Measurements from ENCODE around the gene UROS.

The UROS gene

DNA sequence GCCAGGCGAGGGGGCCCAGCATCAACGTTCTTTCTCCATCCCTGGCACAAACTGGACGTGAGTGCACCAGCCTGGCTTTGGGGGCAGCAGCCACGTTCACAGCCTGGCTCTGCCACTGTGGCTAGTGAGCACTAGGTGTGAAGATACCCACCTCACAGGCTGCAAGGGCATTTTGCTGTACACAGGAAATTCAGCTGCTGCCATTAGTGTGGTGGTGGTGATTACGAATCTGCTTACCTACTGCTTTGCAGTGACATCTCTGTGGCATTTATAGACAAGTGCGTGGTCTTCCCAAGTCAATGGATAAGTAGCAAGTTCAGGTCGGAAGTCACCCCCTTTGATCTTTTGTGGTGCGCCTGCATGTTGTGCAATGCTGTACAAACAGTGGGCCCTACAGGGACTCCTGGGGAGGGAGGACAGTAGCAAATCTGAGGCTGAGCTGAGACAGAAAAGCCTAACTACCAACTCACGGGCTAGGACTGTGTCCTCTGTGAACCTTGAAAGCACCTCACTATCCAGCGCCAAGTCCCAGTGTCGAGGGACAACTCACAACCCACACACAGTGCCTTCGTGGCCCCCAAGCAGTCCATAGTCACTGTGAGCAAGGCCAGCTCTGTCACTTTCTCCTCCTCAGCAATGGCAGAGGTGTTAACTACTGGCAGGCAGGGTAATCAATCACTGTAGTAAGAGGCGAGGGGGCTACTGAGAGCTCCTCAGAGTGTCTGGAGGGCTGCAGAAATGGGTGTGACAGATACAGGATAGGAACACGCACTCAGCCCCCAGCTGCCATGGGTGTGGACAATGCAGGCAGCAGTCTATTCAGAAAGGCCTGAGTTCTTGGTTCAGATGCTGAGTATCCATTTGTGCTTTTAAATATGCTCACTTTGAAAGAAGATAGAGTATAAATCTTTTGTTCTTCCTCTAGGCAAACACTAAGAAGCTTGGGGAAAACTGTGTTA is 30.4 kb downstream of the UROS start:
- no CpG with 5 or more reads among the region's 14 CpGs for WGBS (ENCODE audit: insufficient coverage, insufficient read length)
- H3K27ac ChIP-seq (ENCODE audit: low read length) = no peak overlapping the region
- H3K4me3 ChIP-seq (ENCODE audit: low read length) = no peak overlapping the region
- no peaks in the 10 kb centered on the region for H3K27me3 ChIP-seq (ENCODE audit: control insufficient read depth, insufficient read depth, low read length)
- no peaks in the 10 kb centered on the region for H3K4me1 ChIP-seq (ENCODE audit: control insufficient read depth, insufficient read depth, low read length)
- H3K36me3 ChIP-seq (ENCODE audit: control insufficient read depth, insufficient read depth, low read length) = peaks cover 4% of the 10 kb centered on the region; the same call in 1 of the 2 replicates
- DNase-seq (ENCODE audit: low read depth, low spot score) = no peak
- H3K9me3 ChIP-seq (ENCODE audit: control insufficient read depth, insufficient read depth, low read length) = no peaks in the 10 kb centered on the region

DNA sequence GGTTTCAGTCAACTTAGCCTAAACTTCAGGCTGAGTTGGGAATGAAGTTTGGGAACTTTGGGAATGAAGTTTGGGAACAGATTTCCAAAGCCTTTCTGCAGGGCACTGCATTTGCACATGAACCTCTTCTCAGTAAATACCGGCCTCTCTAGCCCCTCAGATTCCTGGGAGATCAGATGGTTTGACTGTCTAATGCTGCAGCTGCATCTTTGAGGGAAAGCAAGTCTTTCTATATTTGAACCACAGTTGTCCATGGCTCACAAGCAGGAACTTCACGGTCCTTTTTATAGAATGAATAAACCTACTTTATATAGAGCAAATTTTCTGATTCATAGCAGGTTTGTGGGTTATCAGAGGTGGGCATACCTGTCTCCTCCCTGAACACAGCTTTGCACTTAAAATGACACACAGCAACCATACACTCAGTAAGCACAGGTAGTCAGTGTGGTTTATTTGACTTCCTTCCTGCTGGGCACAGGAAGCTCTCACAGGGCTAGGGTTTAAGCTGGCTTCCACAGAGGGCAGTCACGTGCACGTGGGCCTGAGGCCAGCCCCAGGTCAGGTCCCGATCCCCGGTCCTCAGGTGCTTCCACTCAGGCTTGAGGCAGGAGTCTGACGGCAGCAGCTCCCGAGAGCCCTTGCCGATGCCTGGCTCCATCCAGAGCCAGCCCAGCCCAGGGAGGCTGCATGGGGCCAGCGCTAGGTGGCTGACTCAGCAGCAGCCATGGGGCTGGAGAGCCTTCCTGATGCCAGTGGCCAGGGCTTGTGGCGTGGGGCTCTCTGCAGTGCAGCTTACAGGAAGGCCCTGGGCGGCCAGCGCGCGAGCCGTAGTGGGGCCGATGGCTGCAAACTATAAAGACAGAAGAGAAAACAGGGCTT is 34.7 kb downstream of the UROS start:
- no peaks in the 10 kb centered on the region for H3K27me3 ChIP-seq (ENCODE audit: control insufficient read depth, insufficient read depth, low read length)
- H3K27ac ChIP-seq (ENCODE audit: low read length) = no peak overlapping the region
- H3K4me3 ChIP-seq (ENCODE audit: low read length) = no peak overlapping the region
- peaks cover 4% of the 10 kb centered on the region; the same call in 1 of the 2 replicates for H3K36me3 ChIP-seq (ENCODE audit: control insufficient read depth, insufficient read depth, low read length)
- no peaks in the 10 kb centered on the region for H3K4me1 ChIP-seq (ENCODE audit: control insufficient read depth, insufficient read depth, low read length)
- no peak for DNase-seq (ENCODE audit: low read depth, low spot score)
- H3K9me3 ChIP-seq (ENCODE audit: control insufficient read depth, insufficient read depth, low read length) = no peaks in the 10 kb centered on the region
- no CpG with 5 or more reads among the region's 17 CpGs for WGBS (ENCODE audit: insufficient coverage, insufficient read length)

DNA sequence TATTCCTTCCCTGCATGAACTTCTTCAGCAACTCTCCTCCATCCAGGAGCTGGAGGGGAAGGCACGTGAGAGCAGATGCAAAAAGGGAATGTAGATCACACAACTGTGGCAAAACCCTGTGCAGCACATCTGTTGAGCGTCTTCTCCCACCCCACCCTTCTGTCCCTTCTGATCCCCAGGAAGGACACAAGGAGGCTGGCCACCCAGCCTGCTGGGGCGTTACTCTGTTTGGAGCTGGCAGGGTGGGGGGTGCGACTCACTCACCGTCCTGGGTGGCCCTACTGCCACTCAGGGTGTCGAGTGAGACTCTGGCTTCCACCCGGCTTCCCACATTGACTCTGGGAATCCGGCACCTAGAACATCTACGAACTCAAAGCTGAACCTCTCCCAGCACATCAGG is 37.3 kb downstream of the UROS start:
- WGBS (ENCODE audit: insufficient coverage, insufficient read length) = no CpG with 5 or more reads among the region's 9 CpGs

DNA sequence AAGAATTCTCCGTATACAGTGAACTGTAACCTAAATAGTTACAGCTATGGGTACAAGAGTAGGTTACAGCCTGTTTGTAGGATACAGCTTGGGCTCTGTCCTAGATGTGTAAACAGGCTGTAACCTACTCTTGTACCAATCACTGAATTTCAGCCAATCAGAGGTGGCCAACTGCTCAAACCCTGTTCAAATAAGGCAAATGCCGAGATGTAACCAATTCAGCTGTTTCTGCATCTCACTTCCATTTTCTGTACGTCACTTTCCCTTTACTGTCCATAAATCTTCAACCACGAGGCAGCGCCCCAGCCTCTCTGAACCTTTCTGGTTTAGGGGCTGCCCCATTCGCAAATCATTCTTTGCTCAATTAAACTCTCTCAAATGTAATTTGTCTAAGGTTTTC is 39.1 kb downstream of the UROS start:
- no peak overlapping the region for H3K4me3 ChIP-seq (ENCODE audit: low read length)
- no CpG with 5 or more reads among the region's 6 CpGs for WGBS (ENCODE audit: insufficient coverage, insufficient read length)
- H3K27me3 ChIP-seq (ENCODE audit: control insufficient read depth, insufficient read depth, low read length) = no peaks in the 10 kb centered on the region
- no peaks in the 10 kb centered on the region for H3K9me3 ChIP-seq (ENCODE audit: control insufficient read depth, insufficient read depth, low read length)
- H3K4me1 ChIP-seq (ENCODE audit: control insufficient read depth, insufficient read depth, low read length) = no peaks in the 10 kb centered on the region
- no peak for DNase-seq (ENCODE audit: low read depth, low spot score)
- no peak overlapping the region for H3K27ac ChIP-seq (ENCODE audit: low read length)
- no peaks in the 10 kb centered on the region; the same call in 1 of the 2 replicates for H3K36me3 ChIP-seq (ENCODE audit: control insufficient read depth, insufficient read depth, low read length)

More for the DNA sequence above, 37.3 kb downstream of the UROS start:
- no peaks in the 10 kb centered on the region for H3K4me1 ChIP-seq (ENCODE audit: control insufficient read depth, insufficient read depth, low read length)
- H3K36me3 ChIP-seq (ENCODE audit: control insufficient read depth, insufficient read depth, low read length) = no peaks in the 10 kb centered on the region; the same call in 1 of the 2 replicates
- no peak for DNase-seq (ENCODE audit: low read depth, low spot score)
- no peaks in the 10 kb centered on the region for H3K9me3 ChIP-seq (ENCODE audit: control insufficient read depth, insufficient read depth, low read length)
- no peaks in the 10 kb centered on the region for H3K27me3 ChIP-seq (ENCODE audit: control insufficient read depth, insufficient read depth, low read length)
- H3K4me3 ChIP-seq (ENCODE audit: low read length) = no peak overlapping the region
- no peak overlapping the region for H3K27ac ChIP-seq (ENCODE audit: low read length)

DNA sequence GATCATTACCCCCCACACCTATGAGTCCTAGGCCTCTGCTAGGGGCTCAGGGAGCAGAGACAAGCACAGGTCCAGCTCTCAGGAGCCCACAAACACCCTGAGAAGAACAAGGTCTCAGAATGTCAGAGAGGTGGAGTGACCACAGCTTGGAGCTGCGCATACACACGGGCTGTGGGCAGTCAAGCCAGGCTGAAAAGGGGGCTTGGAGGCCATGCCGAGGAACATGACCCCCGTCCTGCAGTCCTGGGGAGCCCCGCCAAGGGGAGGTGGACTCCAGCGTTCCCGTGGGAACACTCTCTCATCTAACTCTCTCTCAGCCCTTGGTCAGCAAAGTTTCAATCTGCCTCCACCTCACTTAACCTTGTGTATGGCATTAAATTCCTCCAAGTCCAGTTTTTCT is 39.6 kb downstream of the UROS start:
- Histone ChIP-seq H3K9me3 (ENCODE audit: control insufficient read depth, insufficient read depth, low read length) (no peaks in the 10 kb centered on the region), H3K4me1 (ENCODE audit: control insufficient read depth, insufficient read depth, low read length) (no peaks in the 10 kb centered on the region), H3K36me3 (ENCODE audit: control insufficient read depth, insufficient read depth, low read length) (no peaks in the 10 kb centered on the region; the same call in 1 of the 2 replicates), H3K27me3 (ENCODE audit: control insufficient read depth, insufficient read depth, low read length) (no peaks in the 10 kb centered on the region), H3K4me3 (ENCODE audit: low read length) (no peak overlapping the region), H3K27ac (ENCODE audit: low read length) (no peak overlapping the region)
- WGBS (ENCODE audit: insufficient coverage, insufficient read length) = no CpG with 5 or more reads among the region's 7 CpGs
- no peak for DNase-seq (ENCODE audit: low read depth, low spot score)

DNA sequence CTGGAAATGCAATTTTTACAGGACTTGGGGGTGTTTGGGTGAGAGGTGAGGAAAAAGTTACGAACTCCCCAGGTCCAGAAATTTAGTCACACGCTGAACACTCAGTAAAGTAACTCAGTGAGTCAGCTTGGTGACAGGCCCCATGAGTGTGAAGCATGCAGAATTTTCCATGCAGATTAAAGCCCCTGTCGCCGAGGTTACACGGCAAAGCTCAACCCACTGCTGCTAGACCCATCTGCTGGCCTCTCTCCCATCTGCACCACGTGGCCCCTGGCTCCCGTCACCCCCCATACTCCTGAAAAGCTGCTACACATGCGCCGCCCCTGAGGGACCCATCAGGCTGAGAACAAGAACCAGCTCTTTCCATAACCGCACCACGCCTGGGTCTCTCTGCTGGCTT is 40.4 kb downstream of the UROS start:
- no peaks in the 10 kb centered on the region for H3K4me1 ChIP-seq (ENCODE audit: control insufficient read depth, insufficient read depth, low read length)
- DNase-seq (ENCODE audit: low read depth, low spot score) = no peak
- H3K27me3 ChIP-seq (ENCODE audit: control insufficient read depth, insufficient read depth, low read length) = no peaks in the 10 kb centered on the region
- H3K4me3 ChIP-seq (ENCODE audit: low read length) = no peak overlapping the region
- H3K36me3 ChIP-seq (ENCODE audit: control insufficient read depth, insufficient read depth, low read length) = no peaks in the 10 kb centered on the region; the same call in 1 of the 2 replicates
- no CpG with 5 or more reads among the region's 11 CpGs for WGBS (ENCODE audit: insufficient coverage, insufficient read length)
- no peak overlapping the region for H3K27ac ChIP-seq (ENCODE audit: low read length)
- H3K9me3 ChIP-seq (ENCODE audit: control insufficient read depth, insufficient read depth, low read length) = no peaks in the 10 kb centered on the region

DNA sequence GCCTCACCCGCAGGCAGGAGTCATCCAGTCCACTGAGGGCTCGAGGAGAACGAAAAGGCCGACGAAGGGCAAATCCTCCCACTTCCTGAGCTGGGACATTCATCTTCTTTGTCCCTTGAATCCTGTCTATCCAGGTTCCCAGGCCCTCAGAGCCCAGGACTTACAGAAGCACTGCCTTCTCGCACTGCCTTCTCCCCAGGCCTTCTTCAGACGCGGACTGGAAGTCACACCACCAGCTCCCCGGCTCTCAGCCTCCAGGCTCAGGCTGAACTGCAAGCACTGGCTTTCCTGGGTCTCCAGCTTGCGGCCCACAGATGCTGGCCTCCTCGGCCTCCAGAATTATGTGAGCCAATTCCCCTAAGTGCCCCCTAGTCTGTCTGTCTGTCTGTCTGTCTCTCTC is 41.0 kb downstream of the UROS start:
- no peak for DNase-seq (ENCODE audit: low read depth, low spot score)
- no peak overlapping the region for H3K4me3 ChIP-seq (ENCODE audit: low read length)
- no peaks in the 10 kb centered on the region; the same call in 1 of the 2 replicates for H3K36me3 ChIP-seq (ENCODE audit: control insufficient read depth, insufficient read depth, low read length)
- WGBS (ENCODE audit: insufficient coverage, insufficient read length) = no CpG with 5 or more reads among the region's 11 CpGs
- H3K4me1 ChIP-seq (ENCODE audit: control insufficient read depth, insufficient read depth, low read length) = no peaks in the 10 kb centered on the region
- no peaks in the 10 kb centered on the region for H3K27me3 ChIP-seq (ENCODE audit: control insufficient read depth, insufficient read depth, low read length)
- no peak overlapping the region for H3K27ac ChIP-seq (ENCODE audit: low read length)
- H3K9me3 ChIP-seq (ENCODE audit: control insufficient read depth, insufficient read depth, low read length) = no peaks in the 10 kb centered on the region

DNA sequence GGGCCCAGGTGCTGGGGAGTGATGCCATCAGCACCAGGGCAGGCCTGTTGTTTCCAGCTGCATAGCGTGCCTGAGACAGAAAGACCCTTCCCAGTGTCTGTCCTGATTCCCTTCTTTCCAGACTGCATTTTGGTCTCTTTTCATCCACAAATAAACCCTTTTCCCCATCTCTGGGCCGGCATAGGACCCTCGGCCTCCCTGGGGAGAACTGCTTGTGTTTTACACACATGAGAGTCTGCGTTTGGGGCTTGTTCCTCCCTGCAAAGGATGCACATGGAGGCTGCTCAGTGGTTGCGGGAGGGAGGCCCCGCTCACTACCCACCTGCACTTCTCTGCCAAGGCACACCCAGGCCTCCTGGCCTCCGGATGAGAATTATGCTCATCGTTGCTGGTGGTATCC is 41.7 kb downstream of the UROS start:
- no CpG with 5 or more reads among the region's 8 CpGs for WGBS (ENCODE audit: insufficient coverage, insufficient read length)
- Histone ChIP-seq H3K4me1 (ENCODE audit: control insufficient read depth, insufficient read depth, low read length) (no peaks in the 10 kb centered on the region), H3K9me3 (ENCODE audit: control insufficient read depth, insufficient read depth, low read length) (no peaks in the 10 kb centered on the region), H3K4me3 (ENCODE audit: low read length) (no peak overlapping the region), H3K27ac (ENCODE audit: low read length) (no peak overlapping the region), H3K27me3 (ENCODE audit: control insufficient read depth, insufficient read depth, low read length) (no peaks in the 10 kb centered on the region), H3K36me3 (ENCODE audit: control insufficient read depth, insufficient read depth, low read length) (no peaks in the 10 kb centered on the region; the same call in 1 of the 2 replicates)
- no peak for DNase-seq (ENCODE audit: low read depth, low spot score)

DNA sequence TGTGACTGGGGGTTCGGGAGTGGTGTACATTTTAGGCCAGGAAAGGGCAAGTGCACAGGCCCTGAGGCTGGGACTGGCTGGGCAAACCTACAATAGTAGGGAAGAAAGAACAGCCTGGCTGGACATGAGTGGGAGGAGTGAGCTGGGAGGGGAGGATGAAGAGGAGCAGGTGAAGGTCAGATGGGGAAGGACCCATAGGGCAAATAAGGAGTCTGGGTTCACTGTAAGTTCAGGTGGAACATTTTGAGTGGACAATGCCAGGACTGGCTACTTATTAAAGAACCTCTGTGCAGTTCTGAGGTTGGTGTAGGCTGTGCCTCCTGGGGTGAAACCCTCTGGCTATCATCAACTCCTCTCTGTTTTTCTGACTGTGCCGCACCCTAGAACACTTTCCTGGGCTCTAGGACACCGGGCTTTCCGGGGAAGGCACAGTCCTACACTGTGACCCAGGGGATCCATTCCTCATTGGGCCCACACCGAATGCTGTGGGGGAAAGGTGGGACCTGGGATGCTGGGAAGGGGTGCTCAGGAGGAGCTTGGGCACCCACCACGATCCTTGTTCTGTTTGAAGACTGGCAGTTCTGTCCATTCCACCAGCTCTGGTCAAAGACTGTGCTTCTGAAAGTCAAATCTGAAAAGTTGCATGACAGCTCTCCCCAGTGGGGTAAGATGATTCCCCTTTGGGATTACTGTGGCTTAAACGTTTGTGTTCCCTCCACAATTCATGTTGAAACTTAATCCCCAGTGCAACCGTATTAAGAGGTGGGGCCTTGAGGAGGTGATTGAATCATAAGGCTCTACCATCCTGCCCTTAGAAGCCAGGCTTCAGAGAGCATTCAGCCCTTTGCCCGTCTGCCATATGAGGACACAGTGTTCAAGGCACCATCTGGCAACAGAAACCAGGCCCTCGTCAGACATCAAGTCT is 43.4 kb downstream of the UROS start:
- H3K4me1 ChIP-seq (ENCODE audit: control insufficient read depth, insufficient read depth, low read length) = no peaks in the 10 kb centered on the region
- DNase-seq (ENCODE audit: low read depth, low spot score) = no peak
- no peak overlapping the region for H3K27ac ChIP-seq (ENCODE audit: low read length)
- no peaks in the 10 kb centered on the region; the same call in 1 of the 2 replicates for H3K36me3 ChIP-seq (ENCODE audit: control insufficient read depth, insufficient read depth, low read length)
- H3K27me3 ChIP-seq (ENCODE audit: control insufficient read depth, insufficient read depth, low read length) = no peaks in the 10 kb centered on the region
- H3K4me3 ChIP-seq (ENCODE audit: low read length) = no peak overlapping the region
- WGBS (ENCODE audit: insufficient coverage, insufficient read length) = no CpG with 5 or more reads among the region's 10 CpGs
- H3K9me3 ChIP-seq (ENCODE audit: control insufficient read depth, insufficient read depth, low read length) = no peaks in the 10 kb centered on the region
